Cardiac fibroblast (primary cell): Measurements from ENCODE around the gene ZNF827.

Experiments
- DNase-seq, 2 donors: peaks; one replicate each; pipeline versions ENCODE4 v3.0.0 to v3.0.0-alpha.2; 2010; ENCODE audit warnings: low read depth in 2 of 2
- H3K4me3 ChIP-seq, 2 donors: replicated peaks in 1 of 2; 1 replicate in 1 of 2; 2 replicates in 1 of 2; pipeline ENCODE4 v1.5.1; 2011; ENCODE audit warnings: low read depth in 2 of 2, low read length in 2 of 2, mild to moderate bottlenecking in 2 of 2, moderate library complexity in 1 of 2
- CTCF ChIP-seq: IDR thresholded peaks from one replicate; pipeline ENCODE4 v1.5.1; 2011; ENCODE audit warnings: low read depth, mild to moderate bottlenecking, low read length, inconsistent platforms

Gene ZNF827

GRCh38 chr4:145755802-145756201 lies 182.8 kb downstream of the ZNF827 start:
- TF ChIP-seq CTCF, result no peak
- peak; percentile 9 to 48 for DNase-seq
- no peak overlapping the region for H3K4me3 ChIP-seq

- H3K4me3 ChIP-seq, result no peak overlapping the region
- no peak for DNase-seq
- TF ChIP-seq CTCF, result no peak
Observed at GRCh38 chr4:145743641-145744040, 195.0 kb downstream of the ZNF827 start.

GRCh38 chr4:145740806-145741205 lies 197.8 kb downstream of the ZNF827 start:
- TF ChIP-seq CTCF, result no peak
- no peak for DNase-seq
- no peak overlapping the region for H3K4me3 ChIP-seq

- no peak overlapping the region for H3K4me3 ChIP-seq
- peak; percentile 21 to 45 for DNase-seq
- TF ChIP-seq CTCF, result no peak
Observed at GRCh38 chr4:145739845-145740244, 198.8 kb downstream of the ZNF827 start.

- TF ChIP-seq CTCF, result no peak
- DNase-seq, result peak; percentile 48 to 81
- no peak overlapping the region for H3K4me3 ChIP-seq
Observed at GRCh38 chr4:145736241-145736831, 202.3 kb downstream of the ZNF827 start.

GRCh38 chr4:145735827-145736226 lies 202.8 kb downstream of the ZNF827 start:
- TF ChIP-seq CTCF, result no peak
- DNase-seq, result no peak
- H3K4me3 ChIP-seq, result no peak overlapping the region

- DNase-seq, result peak; percentile 92 to 97
- H3K4me3 ChIP-seq, result no peak overlapping the region
- TF ChIP-seq CTCF, result no peak
Observed at GRCh38 chr4:145735347-145735675, 203.3 kb downstream of the ZNF827 start.
